Endothelial cell of umbilical vein (primary cell): ENCODE data around the gene RPS14.

ENCODE experiments used
- CTCF ChIP-seq, 2 donors: IDR thresholded peaks; 1 replicate in 1 of 2; 2 replicates in 1 of 2; pipeline ENCODE4 v1.5.1; 2011; ENCODE audit warnings: low read length in 2 of 2, mild to moderate bottlenecking in 2 of 2, moderate library complexity in 2 of 2, control low read depth in 1 of 2, inconsistent platforms in 1 of 2, low read depth in 1 of 2; ENCODE audit not compliant: insufficient read depth in 1 of 2; ENCODE audit errors: extremely low read depth in 1 of 2
- EZH2 ChIP-seq: IDR thresholded peaks from 2 replicates; pipeline ENCODE4 v1.6.1; 2012; ENCODE audit warnings: borderline replicate concordance, low read depth, mild to moderate bottlenecking, moderate library complexity, low read length, inconsistent platforms; ENCODE audit not compliant: severe bottlenecking
- FOS ChIP-seq: IDR thresholded peaks from 2 replicates; pipeline ENCODE4 v1.6.1; 2011; ENCODE audit warnings: mild to moderate bottlenecking, low read length, moderate library complexity, borderline replicate concordance; ENCODE audit not compliant: insufficient read depth
- JUN ChIP-seq: IDR thresholded peaks from 2 replicates; pipeline ENCODE4 v1.6.1; 2011; ENCODE audit warnings: borderline replicate concordance, low read depth; ENCODE audit not compliant: insufficient read length, insufficient read depth
- MAX ChIP-seq: IDR thresholded peaks from 2 replicates; pipeline ENCODE4 v1.6.1; 2011; ENCODE audit not compliant: insufficient read depth, insufficient read length
- MYC ChIP-seq: IDR thresholded peaks from one replicate; pipeline ENCODE4 v1.6.1; 2011; ENCODE audit warnings: mild to moderate bottlenecking, low read depth, low read length
- POLR2A ChIP-seq: IDR thresholded peaks from 2 replicates; pipeline ENCODE4 v1.6.1; 2012; ENCODE audit warnings: low read depth, mild to moderate bottlenecking, control low read depth, low read length
- POLR2AphosphoS5 ChIP-seq: IDR thresholded peaks from 2 replicates; pipeline ENCODE4 v1.6.1; 2012; ENCODE audit warnings: low read depth, mild to moderate bottlenecking, control low read depth, low read length, moderate library complexity; ENCODE audit not compliant: insufficient read depth

GRCh38 chr5:150398722-150399523 is 50.6 kb downstream of the RPS14 start:
- TF ChIP-seq CTCF (IDR thresholded peaks at IDR 0.05; ENCODE audit: extremely low read depth in 1 of 2, insufficient read depth in 1 of 2, low read depth in 1 of 2, low read length in 2 of 2) (peak; percentile 9 to 13), POLR2AphosphoS5 (no peak), POLR2A (no peak), MAX (no peak), EZH2 (no peak), JUN (no peak), MYC (no peak), FOS (no peak)
